ENCODE measurements around the gene ZBED6. TPM values are rescaled to one million over a fixed set of nuclear protein-coding genes. Genes with fewer than 3 reads are reported as not detected.

The ZBED6 gene
- total RNA-seq, 1 experiment from 2014 or later, result 13.1 TPM

DNA sequence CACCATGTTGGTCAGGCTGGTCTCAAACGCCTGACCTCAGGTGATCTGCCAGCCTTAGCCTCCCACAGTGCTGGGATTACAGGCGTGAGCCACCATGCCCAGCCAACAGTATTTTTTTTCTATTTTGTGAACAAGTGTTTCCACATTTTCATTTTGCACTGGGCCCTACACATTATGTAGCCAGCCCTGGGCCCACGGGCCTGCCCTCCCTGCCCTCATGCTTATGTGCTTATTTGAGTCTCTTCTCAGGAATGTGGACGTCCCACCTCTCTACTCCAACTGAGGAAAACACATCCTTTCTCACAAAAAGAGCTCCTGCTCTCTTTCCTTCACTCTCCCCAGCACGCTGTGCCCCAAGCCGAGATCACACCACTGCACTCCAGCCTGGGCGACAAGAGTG, 13.5 kb upstream of the ZBED6 start:
- H2BK20ac ChIP-seq (ENCODE audit: low read depth, low read length, poor library complexity, severe bottlenecking), result no peak overlapping the region
- H3K9ac ChIP-seq (ENCODE audit: extremely low read depth, insufficient read length, low read length), result no peak overlapping the region
- no peaks in the 10 kb centered on the region for H3K27me3 ChIP-seq (ENCODE audit: insufficient read depth, low read length)
- Mint-ChIP-seq H3K4me3 (peak overlapping the region in 1 of 2 experiments; percentile 41; a peak in 1 of 5 replicates), H3K27me3 (ENCODE audit: low read depth) (peaks cover 2% of the 10 kb centered on the region), H3K36me3 (ENCODE audit: insufficient read depth in 1 of 3, low read depth in 3 of 3) (no peaks in the 10 kb centered on the region; a peak in 1 of 7 replicates), H3K27ac (peak overlapping the region in 1 of 3 experiments; percentile 24; a peak in 1 of 7 replicates), H3K4me1 (peaks cover 8 to 9% of the 10 kb centered on the region in 2 experiments), H3K9me3 (peaks cover 0 to 4% of the 10 kb centered on the region in 2 experiments; a peak in 3 of 5 replicates)
- H3K4ac ChIP-seq (ENCODE audit: low read depth, low read length), result no peak overlapping the region
- H3K14ac ChIP-seq (ENCODE audit: insufficient read depth, low read length), result no peak overlapping the region
- peaks cover 3% of the 10 kb centered on the region; the same call in 1 of the 2 replicates for H3K4me1 ChIP-seq (ENCODE audit: insufficient read depth, low read length)
- H3T11ph ChIP-seq (ENCODE audit: low read length), result no peak overlapping the region
- H3K18ac ChIP-seq (ENCODE audit: insufficient read length, low read depth, low read length), result no peak overlapping the region
- H4K5ac ChIP-seq (ENCODE audit: insufficient read length, low read depth, low read length), result no peak overlapping the region
- H2AFZ ChIP-seq (ENCODE audit: low read length), result no peak overlapping the region
- no peak overlapping the region for H2BK120ac ChIP-seq (ENCODE audit: low read depth, low read length, poor library complexity, severe bottlenecking)
- no peak overlapping the region for H2BK12ac ChIP-seq (ENCODE audit: insufficient read length, low read depth, low read length)
- no peak overlapping the region for H3K56ac ChIP-seq (ENCODE audit: insufficient read length, low read depth, low read length)
- no peak overlapping the region for H4K8ac ChIP-seq (replicated peaks; ENCODE audit: insufficient read length, low read depth, low read length)
- no peaks in the 10 kb centered on the region for H4K20me1 ChIP-seq (ENCODE audit: control insufficient read depth, insufficient read depth, insufficient read length)
- no peak overlapping the region for H4K91ac ChIP-seq (ENCODE audit: insufficient read length, low read depth, low read length)
- H3K23me2 ChIP-seq (ENCODE audit: insufficient read length, low read depth, low read length, poor library complexity, severe bottlenecking), result no peaks in the 10 kb centered on the region
- no peak overlapping the region for H2BK15ac ChIP-seq (ENCODE audit: low read depth, low read length)
- TF ChIP-seq, protein P1, sequence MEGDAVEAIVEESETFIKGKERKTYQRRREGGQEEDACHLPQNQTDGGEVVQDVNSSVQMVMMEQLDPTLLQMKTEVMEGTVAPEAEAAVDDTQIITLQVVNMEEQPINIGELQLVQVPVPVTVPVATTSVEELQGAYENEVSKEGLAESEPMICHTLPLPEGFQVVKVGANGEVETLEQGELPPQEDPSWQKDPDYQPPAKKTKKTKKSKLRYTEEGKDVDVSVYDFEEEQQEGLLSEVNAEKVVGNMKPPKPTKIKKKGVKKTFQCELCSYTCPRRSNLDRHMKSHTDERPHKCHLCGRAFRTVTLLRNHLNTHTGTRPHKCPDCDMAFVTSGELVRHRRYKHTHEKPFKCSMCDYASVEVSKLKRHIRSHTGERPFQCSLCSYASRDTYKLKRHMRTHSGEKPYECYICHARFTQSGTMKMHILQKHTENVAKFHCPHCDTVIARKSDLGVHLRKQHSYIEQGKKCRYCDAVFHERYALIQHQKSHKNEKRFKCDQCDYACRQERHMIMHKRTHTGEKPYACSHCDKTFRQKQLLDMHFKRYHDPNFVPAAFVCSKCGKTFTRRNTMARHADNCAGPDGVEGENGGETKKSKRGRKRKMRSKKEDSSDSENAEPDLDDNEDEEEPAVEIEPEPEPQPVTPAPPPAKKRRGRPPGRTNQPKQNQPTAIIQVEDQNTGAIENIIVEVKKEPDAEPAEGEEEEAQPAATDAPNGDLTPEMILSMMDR (conservative IDR thresholded peaks at IDR 0.05), result no peak
- no peaks in the 10 kb centered on the region for H3K9me3 ChIP-seq (ENCODE audit: control insufficient read depth, low read depth, low read length)
- WGBS (ENCODE audit: extremely low coverage, insufficient read length, low lambda C conversion rate), result no CpG with 5 or more reads among the region's 7 CpGs
- no peaks in the 10 kb centered on the region for H3K79me1 ChIP-seq (ENCODE audit: insufficient read depth, low read depth, low read length, poor library complexity, severe bottlenecking)
- no peak for DNase-seq
- no peak overlapping the region for H2BK5ac ChIP-seq (ENCODE audit: insufficient read length, low read length)
- no peak overlapping the region for H3K4me2 ChIP-seq (ENCODE audit: insufficient read depth, insufficient read length, low read length)
- H3K27ac ChIP-seq (ENCODE audit: insufficient read length, low read depth, low read length), result no peak overlapping the region
- no peak overlapping the region for H3K23ac ChIP-seq (ENCODE audit: insufficient read length, low read depth, low read length)
- H3K79me2 ChIP-seq (ENCODE audit: insufficient read depth, low read length), result no peaks in the 10 kb centered on the region
- no peak overlapping the region for H2AK5ac ChIP-seq (ENCODE audit: insufficient read length, low read length)

Measured in H9 (cell line).